Right atrium auricular region (tissue), 2 donors: ENCODE results near the gene CCNK. TPM values are rescaled to one million over a fixed set of nuclear protein-coding genes. Genes with fewer than 3 reads are reported as not detected.
A peak's percentile ranks its signal among the peaks of the same experiment; 100 is the strongest.

Experiments
- DNase-seq: peaks from one replicate; pipeline ENCODE4 v3.0.0-alpha.2; 2019; ENCODE audit warnings: low spot score
- H3K27ac ChIP-seq, 2 donors: fragments of 200-600 bp; sonication (generic); 1 replicate in 1 of 2; 2 replicates in 1 of 2; pipeline ENCODE4 v1.5.1; 2016 to 2019
- H3K27me3 ChIP-seq, 2 donors: fragments of 200-600 bp; sonication (generic); one replicate each; pipeline versions ENCODE4 v1.5.1 to v1.6.0; 2017 to 2019
- H3K36me3 ChIP-seq: fragments of 200-600 bp; sonication (generic); one replicate; pipeline ENCODE4 v1.5.1; 2016
- H3K4me1 ChIP-seq, 2 donors: fragments of 200-600 bp; sonication (generic); one replicate each; pipeline versions ENCODE4 v1.5.1 to v1.6.0; 2017 to 2019
- H3K4me3 ChIP-seq, 2 donors: fragments of 200-600 bp; sonication (generic); 1 replicate in 1 of 2; 2 replicates in 1 of 2; pipeline ENCODE4 v1.5.1; 2017 to 2019; ENCODE audit warnings: mild to moderate bottlenecking in 1 of 2, moderate library complexity in 1 of 2
- H3K9me3 ChIP-seq, 2 donors: fragments of 200-600 bp; sonication (generic); one replicate each; pipeline ENCODE4 v1.5.1; 2019
- total RNA-seq, 2 donors: library from RNA; depleted of rRNA; stranded (reverse); fragments of >200 nt; gene quantifications; one replicate each; pipeline ENCODE4 v1.1.0, GENCODE V29; 2016
- TF ChIP-seq, protein P1 (sequence below), 2 donors: fragments of 200-600 bp; sonication (generic); IDR thresholded peaks; one replicate each; pipeline ENCODE4 v1.5.1; 2019; ENCODE audit warnings: antibody characterized with exemption in 2 of 2

The CCNK gene
- total RNA-seq, 2 donors from 2014 or later: 13.9 to 17.1 TPM

DNA sequence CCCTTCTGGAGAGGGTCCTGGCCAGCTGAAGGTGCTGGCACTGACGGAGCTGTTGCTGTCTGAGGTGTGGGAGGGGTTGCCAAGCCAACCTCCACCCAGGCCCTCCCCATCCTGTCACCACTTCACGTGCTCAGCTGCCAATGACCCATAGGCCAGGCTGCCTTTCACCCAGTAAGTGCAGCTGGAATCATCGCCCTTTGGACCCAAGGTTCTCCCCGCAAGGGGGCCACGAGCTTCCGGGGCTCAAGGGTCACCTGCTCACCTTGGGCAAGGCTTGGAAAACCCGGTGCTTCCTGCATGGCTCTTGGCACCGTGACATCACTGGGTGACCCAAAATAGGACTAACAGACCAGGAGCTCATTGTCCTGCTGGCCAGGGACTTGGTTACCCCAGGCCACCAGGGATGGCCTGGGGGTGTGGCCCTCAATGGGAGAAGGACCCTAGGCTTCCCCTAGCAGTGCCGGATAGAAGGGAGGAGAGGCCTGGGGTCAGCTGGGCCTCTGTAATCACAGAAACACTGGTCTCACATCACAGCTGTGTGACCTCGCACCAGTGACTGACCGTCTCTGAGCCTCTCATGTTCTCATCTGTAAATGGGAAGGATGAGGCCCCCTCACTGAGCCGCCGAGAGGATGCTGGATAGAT, 71.5 kb downstream of the CCNK start:
- Histone ChIP-seq H3K4me1 (peaks cover 0 to 44% of the 10 kb centered on the region in 2 donors), H3K4me3 (no peak overlapping the region), H3K27me3 (no peaks in the 10 kb centered on the region), H3K27ac (no peak overlapping the region), H3K9me3 (no peaks in the 10 kb centered on the region), H3K36me3 (no peaks in the 10 kb centered on the region)
- no peak for DNase-seq
- TF ChIP-seq, protein P1, sequence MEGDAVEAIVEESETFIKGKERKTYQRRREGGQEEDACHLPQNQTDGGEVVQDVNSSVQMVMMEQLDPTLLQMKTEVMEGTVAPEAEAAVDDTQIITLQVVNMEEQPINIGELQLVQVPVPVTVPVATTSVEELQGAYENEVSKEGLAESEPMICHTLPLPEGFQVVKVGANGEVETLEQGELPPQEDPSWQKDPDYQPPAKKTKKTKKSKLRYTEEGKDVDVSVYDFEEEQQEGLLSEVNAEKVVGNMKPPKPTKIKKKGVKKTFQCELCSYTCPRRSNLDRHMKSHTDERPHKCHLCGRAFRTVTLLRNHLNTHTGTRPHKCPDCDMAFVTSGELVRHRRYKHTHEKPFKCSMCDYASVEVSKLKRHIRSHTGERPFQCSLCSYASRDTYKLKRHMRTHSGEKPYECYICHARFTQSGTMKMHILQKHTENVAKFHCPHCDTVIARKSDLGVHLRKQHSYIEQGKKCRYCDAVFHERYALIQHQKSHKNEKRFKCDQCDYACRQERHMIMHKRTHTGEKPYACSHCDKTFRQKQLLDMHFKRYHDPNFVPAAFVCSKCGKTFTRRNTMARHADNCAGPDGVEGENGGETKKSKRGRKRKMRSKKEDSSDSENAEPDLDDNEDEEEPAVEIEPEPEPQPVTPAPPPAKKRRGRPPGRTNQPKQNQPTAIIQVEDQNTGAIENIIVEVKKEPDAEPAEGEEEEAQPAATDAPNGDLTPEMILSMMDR (IDR thresholded peaks at IDR 0.05): no peak

DNA sequence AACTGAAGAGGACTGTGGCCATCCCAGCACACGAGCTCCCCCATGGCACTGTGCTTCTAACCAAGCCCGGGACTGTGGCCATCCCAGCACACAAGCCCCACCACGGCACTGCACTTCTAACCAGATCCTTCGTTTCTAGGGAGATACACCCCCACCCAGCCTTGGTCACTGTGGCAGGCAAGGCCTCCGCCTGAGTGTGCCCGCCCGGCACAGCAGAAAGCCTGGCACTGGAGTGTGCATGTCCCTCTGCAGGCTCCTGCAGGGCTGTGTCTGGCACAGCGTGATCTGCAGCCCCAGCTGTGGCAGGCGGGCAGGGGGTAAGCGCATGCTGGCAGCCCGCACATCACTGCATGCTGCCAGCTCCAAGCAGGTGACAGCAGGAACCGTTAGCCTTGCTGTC, 73.0 kb downstream of the CCNK start:
- H3K36me3 ChIP-seq: no peaks in the 10 kb centered on the region
- H3K4me1 ChIP-seq: peaks cover 0 to 44% of the 10 kb centered on the region in 2 donors
- no peak for DNase-seq
- no peaks in the 10 kb centered on the region for H3K27me3 ChIP-seq
- no peaks in the 10 kb centered on the region for H3K9me3 ChIP-seq
- H3K4me3 ChIP-seq: no peak overlapping the region
- H3K27ac ChIP-seq: peak overlapping the region in 1 of 2 donors; percentile 10
- TF ChIP-seq, protein P1 (IDR thresholded peaks at IDR 0.05): no peak

DNA sequence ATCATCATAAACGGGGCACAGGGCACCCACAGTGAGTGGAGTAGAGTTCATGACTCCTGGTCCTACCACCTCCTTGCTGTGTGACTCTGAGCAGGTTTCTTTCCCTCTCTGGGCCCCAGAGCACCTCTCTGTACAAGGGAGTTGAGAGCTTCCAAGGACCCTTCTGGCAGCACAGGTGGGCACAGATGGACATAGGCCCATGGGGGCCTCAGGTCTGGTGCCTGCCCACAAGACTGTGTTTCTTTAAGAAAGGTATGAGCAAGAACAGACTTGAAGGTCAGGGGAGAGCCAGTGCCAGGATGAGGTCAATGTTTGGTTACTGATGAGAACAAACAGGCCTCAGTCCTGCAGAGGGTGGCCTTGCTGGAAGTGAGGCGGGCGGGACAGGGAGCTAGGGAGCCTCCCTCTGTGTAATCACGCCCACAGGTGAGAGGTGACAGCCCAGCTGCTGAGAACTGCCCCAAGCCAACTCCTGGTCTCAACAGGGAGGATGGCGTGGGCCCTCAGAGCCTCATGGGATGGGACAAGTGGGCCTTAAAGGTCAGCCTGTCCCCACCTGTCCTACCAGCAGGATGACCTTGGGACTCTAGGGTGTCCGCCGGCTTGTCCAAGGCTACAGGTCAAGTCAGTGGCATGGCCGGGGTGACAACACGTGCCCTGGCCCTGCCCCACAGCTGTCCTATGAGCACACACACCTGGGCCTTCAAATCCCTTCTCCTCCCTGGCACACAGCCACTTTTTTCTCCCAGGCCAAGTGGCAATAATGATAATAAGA, 73.7 kb downstream of the CCNK start:
- Histone ChIP-seq H3K4me3 (no peak overlapping the region), H3K27me3 (no peaks in the 10 kb centered on the region), H3K4me1 (peaks cover 0 to 39% of the 10 kb centered on the region in 2 donors), H3K36me3 (no peaks in the 10 kb centered on the region), H3K9me3 (no peaks in the 10 kb centered on the region), H3K27ac (peak overlapping the region in 1 of 2 donors; percentile 10)
- TF ChIP-seq, protein P1 (IDR thresholded peaks at IDR 0.05): no peak
- DNase-seq: no peak

DNA sequence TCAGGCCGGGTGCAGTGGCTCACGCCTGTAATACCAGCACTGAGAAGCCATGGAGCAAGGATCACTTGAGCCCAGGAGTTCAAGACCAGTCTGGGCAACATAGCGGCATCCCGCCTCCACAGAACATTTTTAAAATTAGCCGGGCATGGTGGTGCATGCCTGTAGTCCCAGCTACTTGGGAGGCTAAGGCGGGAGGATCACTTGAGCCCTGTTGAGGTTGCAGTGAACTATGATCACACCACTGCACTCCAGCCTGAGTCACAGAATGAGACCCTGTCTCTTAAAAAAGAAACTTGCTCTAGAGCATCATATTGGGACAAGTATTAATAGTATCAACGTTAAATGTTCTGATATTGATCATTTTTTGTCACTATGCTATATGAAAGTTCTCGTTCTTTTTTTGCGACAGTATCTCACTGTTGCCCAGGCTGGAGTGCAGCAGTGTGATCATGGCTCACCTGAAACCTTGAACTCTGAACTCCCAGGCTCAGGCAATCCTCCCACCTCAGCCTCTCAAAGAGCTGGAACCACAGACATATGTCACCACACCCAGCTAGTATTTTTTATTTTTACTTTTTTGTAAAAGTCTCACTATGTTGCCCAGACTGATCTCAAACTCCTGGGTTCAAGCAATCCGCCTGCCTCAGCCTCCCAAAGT, 75.1 kb downstream of the CCNK start:
- peaks cover 0 to 48% of the 10 kb centered on the region in 2 donors for H3K4me1 ChIP-seq
- H3K36me3 ChIP-seq: no peaks in the 10 kb centered on the region
- H3K27me3 ChIP-seq: no peaks in the 10 kb centered on the region
- DNase-seq: no peak
- H3K9me3 ChIP-seq: no peaks in the 10 kb centered on the region
- TF ChIP-seq, protein P1 (IDR thresholded peaks at IDR 0.05): no peak
- no peak overlapping the region for H3K4me3 ChIP-seq
- no peak overlapping the region for H3K27ac ChIP-seq

DNA sequence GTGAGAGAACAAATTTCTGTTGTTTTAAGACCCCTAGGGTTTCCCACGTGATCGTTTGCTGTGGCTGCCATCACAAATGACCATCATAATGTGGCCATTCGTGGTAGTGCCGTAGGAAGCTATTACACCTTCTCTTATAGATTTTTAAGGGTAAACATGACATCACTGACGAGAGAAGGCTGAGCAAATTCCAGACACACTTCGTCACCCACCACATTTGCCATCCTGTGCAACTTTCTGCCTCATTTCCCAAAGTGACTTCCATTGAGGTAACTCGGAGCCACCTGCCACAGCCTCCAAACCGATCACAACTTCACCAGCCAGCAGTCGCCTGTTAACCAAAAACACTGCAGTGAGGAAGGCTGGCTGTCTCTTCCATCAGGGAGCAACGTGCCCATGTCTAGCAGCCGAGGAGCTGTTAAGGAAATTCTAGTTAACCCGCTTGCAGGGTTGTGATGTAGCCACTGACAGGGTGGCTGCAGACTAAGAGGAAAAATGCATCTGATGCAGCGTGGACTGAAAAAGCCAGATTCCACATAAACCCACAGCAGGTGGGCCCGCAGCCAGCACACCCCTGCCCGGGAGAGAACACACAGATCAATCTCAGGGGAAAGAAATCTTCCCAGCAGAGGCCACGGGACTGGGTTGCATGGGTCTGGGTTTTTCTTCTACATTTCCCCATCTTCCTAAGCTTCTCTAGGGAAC, 78.2 kb downstream of the CCNK start:
- no peaks in the 10 kb centered on the region for H3K9me3 ChIP-seq
- no peaks in the 10 kb centered on the region for H3K36me3 ChIP-seq
- H3K27ac ChIP-seq: no peak overlapping the region
- H3K27me3 ChIP-seq: no peaks in the 10 kb centered on the region
- DNase-seq: no peak
- TF ChIP-seq, protein P1 (IDR thresholded peaks at IDR 0.05): no peak
- peaks cover 0 to 42% of the 10 kb centered on the region in 2 donors for H3K4me1 ChIP-seq
- no peak overlapping the region for H3K4me3 ChIP-seq
